Memory B cell (primary cell): ENCODE measurements around the gene CPPED1.
"Not testable (repeated sequence)": the region's sequence is repeated elsewhere in the genome, so short reads cannot be mapped to it uniquely, and the experiment has no call there.

Experiments
- ATAC-seq: fragments of 150-1000 bp; cut with Tn5 transposase; 2 replicates; pipeline ENCODE4 v1.10.0; 2021; ENCODE audit warnings: low read depth, mild to moderate bottlenecking, moderate library complexity
- DNase-seq, 2 donors: peaks; one replicate each; pipeline ENCODE4 v3.0.0; 2022; ENCODE audit warnings: low spot score in 2 of 2
- H3K27ac Mint-ChIP-seq: one replicate; pipeline ENCODE4 v1.8.0; 2022; ENCODE audit warnings: mild to moderate bottlenecking, moderate library complexity, mixed read lengths
- H3K27me3 Mint-ChIP-seq: one replicate; pipeline ENCODE4 v1.8.0; 2022; ENCODE audit warnings: mixed read lengths
- H3K36me3 Mint-ChIP-seq: one replicate; pipeline ENCODE4 v1.8.0; 2022; ENCODE audit warnings: mild to moderate bottlenecking, mixed read lengths
- H3K4me1 Mint-ChIP-seq: one replicate; pipeline ENCODE4 v1.8.0; 2022; ENCODE audit warnings: mixed read lengths
- H3K4me3 Mint-ChIP-seq: one replicate; pipeline ENCODE4 v1.8.0; 2022; ENCODE audit warnings: mild to moderate bottlenecking, moderate library complexity, mixed read lengths
- H3K9me3 Mint-ChIP-seq: one replicate; pipeline ENCODE4 v1.8.0; 2022; ENCODE audit warnings: mixed read lengths

Gene CPPED1

GRCh38 chr16:12769525-12769924, 34.2 kb downstream of the CPPED1 start:
- Mint-ChIP-seq H3K9me3 (no peaks in the 10 kb centered on the region), H3K4me3 (no peak overlapping the region), H3K36me3 (peaks cover 8% of the 10 kb centered on the region), H3K27ac (no peak overlapping the region), H3K4me1 (no peaks in the 10 kb centered on the region), H3K27me3 (no peaks in the 10 kb centered on the region)
- ATAC-seq: no peak
- DNase-seq: no peak

GRCh38 chr16:12767897-12768296, 35.8 kb downstream of the CPPED1 start:
- H3K4me3 Mint-ChIP-seq: no peak overlapping the region
- peaks cover 7% of the 10 kb centered on the region for H3K36me3 Mint-ChIP-seq
- no peaks in the 10 kb centered on the region for H3K27me3 Mint-ChIP-seq
- no peak for DNase-seq
- H3K27ac Mint-ChIP-seq: no peak overlapping the region
- no peaks in the 10 kb centered on the region for H3K4me1 Mint-ChIP-seq
- H3K9me3 Mint-ChIP-seq: no peaks in the 10 kb centered on the region
- no peak for ATAC-seq

GRCh38 chr16:12766853-12767252, 36.8 kb downstream of the CPPED1 start:
- Mint-ChIP-seq H3K27ac (no peak overlapping the region), H3K4me1 (no peaks in the 10 kb centered on the region), H3K36me3 (peaks cover 9% of the 10 kb centered on the region), H3K27me3 (no peaks in the 10 kb centered on the region), H3K4me3 (no peak overlapping the region), H3K9me3 (no peaks in the 10 kb centered on the region)
- DNase-seq: no peak
- ATAC-seq: no peak

GRCh38 chr16:12766208-12766607, 37.5 kb downstream of the CPPED1 start:
- not testable (repeated sequence) for ATAC-seq, H3K27me3 Mint-ChIP-seq, H3K9me3 Mint-ChIP-seq, H3K27ac Mint-ChIP-seq, H3K4me3 Mint-ChIP-seq, H3K4me1 Mint-ChIP-seq, DNase-seq, H3K36me3 Mint-ChIP-seq

GRCh38 chr16:12764813-12765488, 38.7 kb downstream of the CPPED1 start:
- H3K27me3 Mint-ChIP-seq: no peaks in the 10 kb centered on the region
- ATAC-seq (no peak), DNase-seq (no peak)
- H3K27ac Mint-ChIP-seq: no peak overlapping the region
- peaks cover 9% of the 10 kb centered on the region for H3K36me3 Mint-ChIP-seq
- peaks cover 8% of the 10 kb centered on the region for H3K4me1 Mint-ChIP-seq
- no peak overlapping the region for H3K4me3 Mint-ChIP-seq
- no peaks in the 10 kb centered on the region for H3K9me3 Mint-ChIP-seq

- H3K27ac Mint-ChIP-seq: no peak overlapping the region
- ATAC-seq: no peak
- no peak for DNase-seq
- no peaks in the 10 kb centered on the region for H3K9me3 Mint-ChIP-seq
- H3K36me3 Mint-ChIP-seq: peaks cover 10% of the 10 kb centered on the region
- no peak overlapping the region for H3K4me3 Mint-ChIP-seq
- H3K4me1 Mint-ChIP-seq: peaks cover 16% of the 10 kb centered on the region
- H3K27me3 Mint-ChIP-seq: no peaks in the 10 kb centered on the region
Observed at GRCh38 chr16:12763517-12763916, 40.2 kb downstream of the CPPED1 start.

- Mint-ChIP-seq H3K27ac (peak overlapping the region; percentile 35), H3K36me3 (peaks cover 9% of the 10 kb centered on the region), H3K27me3 (no peaks in the 10 kb centered on the region), H3K9me3 (no peaks in the 10 kb centered on the region), H3K4me1 (peaks cover 18% of the 10 kb centered on the region), H3K4me3 (no peak overlapping the region)
- ATAC-seq (peak; percentile 26), DNase-seq (no peak)
Observed at GRCh38 chr16:12760819-12761611, 42.7 kb downstream of the CPPED1 start.

- ATAC-seq (no peak), DNase-seq (no peak)
- Mint-ChIP-seq H3K4me1 (peaks cover 18% of the 10 kb centered on the region), H3K27me3 (no peaks in the 10 kb centered on the region), H3K9me3 (no peaks in the 10 kb centered on the region), H3K4me3 (peak overlapping the region; percentile 49), H3K36me3 (peaks cover 8% of the 10 kb centered on the region), H3K27ac (peak overlapping the region; percentile 35)
Observed at GRCh38 chr16:12758670-12759558, 44.8 kb downstream of the CPPED1 start.

GRCh38 chr16:12758031-12758669, 45.5 kb downstream of the CPPED1 start:
- H3K9me3 Mint-ChIP-seq: no peaks in the 10 kb centered on the region
- no peak for ATAC-seq
- H3K27ac Mint-ChIP-seq: peak overlapping the region; percentile 35
- no peak overlapping the region for H3K4me3 Mint-ChIP-seq
- no peaks in the 10 kb centered on the region for H3K27me3 Mint-ChIP-seq
- DNase-seq: no peak
- peaks cover 21% of the 10 kb centered on the region for H3K4me1 Mint-ChIP-seq
- H3K36me3 Mint-ChIP-seq: peaks cover 9% of the 10 kb centered on the region

GRCh38 chr16:12757546-12757945, 46.1 kb downstream of the CPPED1 start:
- Mint-ChIP-seq H3K4me1 (peaks cover 21% of the 10 kb centered on the region), H3K27ac (no peak overlapping the region), H3K27me3 (no peaks in the 10 kb centered on the region), H3K4me3 (no peak overlapping the region), H3K36me3 (peaks cover 9% of the 10 kb centered on the region), H3K9me3 (no peaks in the 10 kb centered on the region)
- no peak for ATAC-seq
- DNase-seq: no peak

GRCh38 chr16:12754824-12755543, 48.7 kb downstream of the CPPED1 start:
- Mint-ChIP-seq H3K9me3 (no peaks in the 10 kb centered on the region), H3K4me3 (no peak overlapping the region), H3K4me1 (peaks cover 19% of the 10 kb centered on the region), H3K36me3 (peaks cover 5% of the 10 kb centered on the region), H3K27me3 (no peaks in the 10 kb centered on the region), H3K27ac (no peak overlapping the region)
- ATAC-seq (no peak), DNase-seq (no peak)

- ATAC-seq: no peak
- Mint-ChIP-seq H3K9me3 (no peaks in the 10 kb centered on the region), H3K27me3 (no peaks in the 10 kb centered on the region), H3K27ac (no peak overlapping the region), H3K4me3 (no peak overlapping the region), H3K4me1 (peaks cover 9% of the 10 kb centered on the region), H3K36me3 (peaks cover 2% of the 10 kb centered on the region)
- no peak for DNase-seq
Observed at GRCh38 chr16:12753203-12754023, 50.3 kb downstream of the CPPED1 start.
